NK-92 (cell line): ENCODE measurements around the gene ACAP3.

ENCODE experiments used
- DNase-seq: peaks from one replicate; lab custom pipeline; 2025; ENCODE audit not compliant: unreplicated experiment; lab: John Stamatoyannopoulos, UW

ACAP3 gene

DNA sequence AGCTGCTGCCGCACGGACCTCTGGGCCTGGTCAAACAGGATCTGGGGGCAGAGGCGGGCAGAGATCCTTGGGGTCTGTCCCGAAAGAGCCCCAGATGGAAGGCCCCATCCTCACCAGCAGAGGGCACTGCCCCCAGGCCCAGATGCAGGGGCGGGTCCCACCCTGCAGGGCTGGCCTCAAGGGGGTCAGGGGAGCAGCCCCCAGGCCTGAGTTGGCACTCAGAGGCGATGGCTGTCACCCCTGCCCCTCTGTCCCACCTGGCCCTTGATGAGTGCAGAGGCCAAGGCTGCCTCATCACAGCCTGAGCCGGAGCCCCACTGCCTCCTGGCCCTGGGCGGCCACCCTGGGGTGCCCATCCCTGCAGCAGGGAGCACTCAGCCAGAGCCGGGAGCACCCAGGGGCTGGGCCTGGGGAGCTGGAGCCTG lies 5.7 kb downstream of the ACAP3 start:
- no peak for DNase-seq

DNA sequence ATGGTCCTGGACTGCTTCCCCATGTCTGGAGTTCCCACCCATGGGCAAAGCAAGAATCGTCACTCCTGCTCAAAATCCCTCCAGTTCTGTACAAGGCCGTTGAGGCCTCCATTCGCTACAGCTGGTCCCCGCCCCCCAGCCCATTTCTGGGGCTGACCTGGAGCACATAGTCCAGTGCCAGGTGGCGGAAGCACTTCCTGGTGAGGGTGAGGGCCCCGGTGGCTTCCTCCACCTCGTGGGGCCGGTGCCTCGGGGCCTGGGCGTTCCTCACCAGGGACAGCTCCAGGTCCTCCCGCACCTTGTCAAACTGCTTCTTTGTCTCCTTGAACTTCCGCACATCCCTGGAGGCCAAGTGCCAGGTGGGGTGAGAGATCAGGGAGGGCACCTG lies 7.4 kb downstream of the ACAP3 start:
- no peak for DNase-seq

DNA sequence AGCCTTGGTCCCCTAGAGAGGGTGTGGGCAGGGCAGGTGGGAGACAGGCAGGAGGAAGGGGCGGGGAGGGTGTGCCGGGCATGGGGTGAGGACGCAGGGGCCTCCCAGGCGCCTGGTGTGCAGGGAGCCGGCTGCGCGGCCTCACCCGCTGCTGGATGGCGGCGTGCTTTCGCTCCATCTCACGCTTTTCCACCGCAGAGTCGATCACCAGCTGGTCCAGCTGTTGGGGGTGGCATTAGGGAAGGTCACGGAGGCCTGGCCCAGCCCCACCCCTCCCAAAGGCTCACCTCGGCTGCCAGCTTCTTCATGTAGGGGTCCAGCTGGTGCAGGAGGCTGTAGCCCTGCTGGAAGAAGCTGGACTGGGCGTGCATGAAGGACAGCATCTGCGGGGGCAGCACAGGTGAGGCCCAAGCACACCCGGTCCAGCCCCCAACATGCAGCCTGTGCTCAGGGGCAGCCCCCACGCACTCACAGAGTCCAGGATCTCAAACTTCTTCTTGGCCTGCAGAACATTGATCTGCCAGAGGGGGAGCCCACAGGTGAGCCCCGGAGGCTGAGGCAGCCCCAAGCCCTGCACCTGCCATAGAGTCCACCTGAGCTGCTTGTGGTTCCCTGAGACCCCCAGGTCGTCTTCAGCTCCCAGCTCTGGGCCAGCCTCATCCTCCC lies 7.9 kb downstream of the ACAP3 start:
- DNase-seq: no peak

DNA sequence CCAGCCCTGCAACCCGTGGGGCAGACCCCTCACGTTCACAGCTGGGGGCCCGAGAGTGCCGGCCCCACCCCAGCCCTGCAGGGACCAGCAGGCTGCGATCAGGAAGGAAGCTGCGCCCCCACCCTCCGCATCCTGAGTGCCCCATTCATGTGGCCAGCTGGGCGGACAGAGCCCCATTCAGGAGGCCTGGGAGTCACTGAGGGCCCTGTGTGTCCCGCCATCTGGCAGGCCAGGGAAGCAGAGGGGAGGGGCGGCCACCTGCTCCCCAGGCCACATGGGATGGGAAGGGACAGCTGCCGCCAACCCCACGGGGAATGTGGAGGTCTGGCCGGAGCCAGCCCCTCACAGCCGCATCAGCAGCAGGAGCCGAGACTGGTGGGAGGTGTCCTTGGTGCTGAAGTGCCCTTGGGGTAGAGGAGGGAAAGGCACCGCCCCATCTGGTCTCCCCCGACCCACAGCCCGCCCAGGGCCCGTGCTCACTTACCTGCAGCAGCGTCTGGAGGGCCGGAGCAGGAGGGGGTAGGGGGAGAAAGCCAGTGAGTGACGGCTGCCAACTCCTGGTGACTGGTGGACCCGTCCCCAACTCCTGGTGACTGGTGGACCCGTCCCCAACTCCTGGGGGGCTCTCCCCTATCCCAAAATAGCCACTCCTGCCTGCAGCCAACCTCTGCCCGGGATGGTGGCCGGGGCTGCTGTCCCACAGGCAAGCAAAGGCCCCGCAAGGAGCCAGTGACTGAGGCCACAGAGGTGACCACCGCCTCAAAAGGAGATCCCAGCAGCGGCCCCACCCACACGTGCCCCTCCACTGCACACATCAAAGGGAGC lies 8.7 kb downstream of the ACAP3 start:
- no peak for DNase-seq

DNA sequence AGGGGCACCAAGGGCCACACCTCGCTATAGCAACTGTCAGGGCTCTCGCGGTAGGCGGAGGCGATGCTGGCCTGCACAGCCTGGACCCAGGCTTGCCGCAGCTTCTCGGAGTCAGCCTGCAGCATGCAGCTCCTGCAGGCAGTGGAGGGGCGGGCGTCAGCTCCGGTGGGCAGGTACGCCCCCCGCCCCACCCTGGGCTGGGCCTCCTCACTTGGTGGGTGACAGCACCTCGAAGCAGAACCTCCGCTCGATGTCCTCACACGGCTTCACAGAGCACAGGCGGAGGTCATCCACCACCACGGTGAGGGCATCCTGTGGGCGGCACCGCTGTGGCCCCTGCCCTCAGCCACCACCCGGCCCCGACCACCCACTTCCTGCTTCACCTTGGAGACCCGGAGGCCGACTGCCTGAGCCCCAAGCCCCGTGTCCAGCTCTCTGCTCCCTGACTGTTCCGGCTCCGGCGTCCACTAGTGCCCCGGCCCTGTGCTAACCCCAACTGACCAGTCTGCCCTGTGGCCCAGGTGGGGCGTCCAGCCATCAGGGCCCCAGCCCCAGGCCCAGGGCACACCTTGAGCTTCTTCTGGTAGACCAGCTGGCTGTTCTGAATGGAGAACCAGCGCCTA lies 9.8 kb downstream of the ACAP3 start:
- DNase-seq: no peak

DNA sequence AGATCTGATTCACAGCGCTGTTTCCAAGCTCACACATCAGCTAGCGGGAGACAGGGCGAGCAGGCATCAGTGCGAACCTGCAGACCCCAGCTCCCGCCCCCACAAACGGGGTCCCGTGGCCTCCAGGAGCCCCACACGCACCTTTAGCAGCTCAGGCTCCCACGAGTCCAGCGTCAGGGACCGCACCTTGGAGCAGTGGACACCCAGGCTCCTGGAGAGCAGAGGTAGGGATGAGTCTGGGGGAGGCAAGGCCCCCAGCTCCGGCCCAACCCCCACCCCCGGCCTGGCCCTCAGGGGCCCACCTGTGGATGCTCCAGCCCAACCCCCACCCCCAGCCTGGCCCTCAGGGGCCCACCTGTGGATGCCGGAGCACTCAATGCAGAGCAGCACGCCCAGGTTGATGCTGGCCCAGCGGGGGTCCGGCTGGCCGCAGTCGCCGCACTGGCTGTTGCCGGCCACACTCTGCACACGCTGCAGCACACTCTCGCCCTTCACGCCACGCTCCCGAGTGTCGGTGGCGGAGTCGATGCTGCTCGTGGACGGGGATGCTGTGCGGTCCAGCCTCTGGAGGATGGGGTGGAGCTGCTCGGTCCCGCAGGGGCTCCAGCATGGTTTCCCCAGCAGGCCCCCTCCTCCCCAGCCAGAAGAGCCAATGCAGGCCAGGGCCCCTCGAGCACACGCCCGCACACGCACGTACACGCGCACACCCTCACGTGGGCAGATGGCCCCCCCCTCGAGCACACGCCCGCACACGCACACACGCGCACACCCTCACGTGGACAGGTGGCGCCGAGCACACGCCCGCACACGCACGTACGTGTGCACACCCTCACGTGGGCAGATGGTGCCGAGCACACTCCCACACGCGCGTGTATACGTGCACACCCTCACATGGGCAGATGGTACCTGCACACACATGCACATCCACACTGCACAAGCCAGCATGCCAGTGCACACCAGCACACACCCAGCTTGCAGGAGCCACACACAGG lies 11.4 kb downstream of the ACAP3 start:
- DNase-seq: no peak

DNA sequence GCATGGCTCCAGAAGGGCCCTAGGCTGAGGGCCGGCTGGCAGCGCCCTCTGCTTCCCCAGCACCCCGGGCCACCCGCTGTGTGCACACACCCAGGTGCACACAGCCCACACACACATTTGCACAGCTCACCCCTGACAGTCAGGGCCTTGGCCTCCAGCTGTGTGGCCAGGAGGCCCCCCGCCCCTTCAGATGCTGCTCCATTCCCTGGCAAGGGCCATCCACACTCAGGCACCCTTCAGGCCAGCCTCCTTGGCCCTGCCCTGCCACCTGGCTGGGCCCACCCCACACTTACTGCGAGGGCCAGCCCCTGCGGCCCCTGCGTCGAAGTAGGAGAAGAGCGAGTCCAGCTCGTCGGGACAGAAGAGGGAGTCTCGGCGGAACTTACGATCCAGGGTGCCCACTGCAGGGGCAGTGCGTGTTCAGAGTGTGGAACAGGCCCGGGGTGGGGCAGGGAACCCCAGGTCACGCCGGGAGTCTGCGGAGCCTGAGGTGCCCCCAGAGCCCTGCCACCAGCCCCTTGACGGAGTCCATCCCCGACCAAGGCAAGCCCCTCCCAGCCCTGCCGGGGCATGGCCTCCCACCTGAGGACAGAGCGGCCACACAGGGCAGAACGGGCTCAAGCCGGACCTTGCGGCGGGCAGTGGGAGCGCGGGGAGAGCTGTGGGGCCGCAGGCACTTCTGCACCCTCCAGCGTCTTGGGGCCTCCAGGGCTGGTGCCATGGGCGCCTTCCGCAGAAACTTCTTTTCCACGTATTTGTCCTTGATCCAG lies 12.4 kb downstream of the ACAP3 start:
- DNase-seq: no peak

DNA sequence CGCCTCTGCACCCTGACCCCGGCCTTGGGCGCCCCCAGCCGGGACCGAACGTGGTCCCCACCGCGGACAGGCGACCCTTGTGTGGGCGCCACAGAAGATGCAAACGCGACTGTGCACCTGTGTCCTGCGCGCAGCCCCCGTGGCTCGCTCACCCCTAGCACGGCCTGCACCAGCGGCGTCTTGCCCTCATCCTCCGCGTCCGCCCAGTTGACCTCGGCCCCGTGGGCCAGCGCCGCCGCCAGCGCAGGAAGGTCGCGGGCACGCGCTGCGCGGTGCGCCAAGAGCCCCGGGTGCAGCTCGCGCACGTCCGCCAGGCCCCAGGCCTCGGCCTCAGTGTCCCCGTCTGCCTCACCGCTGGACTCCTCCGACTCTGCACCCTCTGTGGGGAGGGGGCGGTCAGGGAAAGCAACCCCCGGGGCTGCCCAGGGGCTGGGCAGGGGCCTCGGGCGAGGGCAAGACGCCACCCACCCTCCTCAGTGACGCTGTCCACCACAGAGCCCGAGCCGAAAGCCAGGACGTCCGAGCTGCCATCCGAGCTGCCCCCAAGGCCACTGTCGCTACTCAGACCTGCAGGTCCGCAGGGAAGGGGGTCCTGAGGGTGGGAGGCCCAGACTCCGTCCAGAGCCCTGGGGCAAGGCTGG lies 13.4 kb downstream of the ACAP3 start:
- DNase-seq: no peak

DNA sequence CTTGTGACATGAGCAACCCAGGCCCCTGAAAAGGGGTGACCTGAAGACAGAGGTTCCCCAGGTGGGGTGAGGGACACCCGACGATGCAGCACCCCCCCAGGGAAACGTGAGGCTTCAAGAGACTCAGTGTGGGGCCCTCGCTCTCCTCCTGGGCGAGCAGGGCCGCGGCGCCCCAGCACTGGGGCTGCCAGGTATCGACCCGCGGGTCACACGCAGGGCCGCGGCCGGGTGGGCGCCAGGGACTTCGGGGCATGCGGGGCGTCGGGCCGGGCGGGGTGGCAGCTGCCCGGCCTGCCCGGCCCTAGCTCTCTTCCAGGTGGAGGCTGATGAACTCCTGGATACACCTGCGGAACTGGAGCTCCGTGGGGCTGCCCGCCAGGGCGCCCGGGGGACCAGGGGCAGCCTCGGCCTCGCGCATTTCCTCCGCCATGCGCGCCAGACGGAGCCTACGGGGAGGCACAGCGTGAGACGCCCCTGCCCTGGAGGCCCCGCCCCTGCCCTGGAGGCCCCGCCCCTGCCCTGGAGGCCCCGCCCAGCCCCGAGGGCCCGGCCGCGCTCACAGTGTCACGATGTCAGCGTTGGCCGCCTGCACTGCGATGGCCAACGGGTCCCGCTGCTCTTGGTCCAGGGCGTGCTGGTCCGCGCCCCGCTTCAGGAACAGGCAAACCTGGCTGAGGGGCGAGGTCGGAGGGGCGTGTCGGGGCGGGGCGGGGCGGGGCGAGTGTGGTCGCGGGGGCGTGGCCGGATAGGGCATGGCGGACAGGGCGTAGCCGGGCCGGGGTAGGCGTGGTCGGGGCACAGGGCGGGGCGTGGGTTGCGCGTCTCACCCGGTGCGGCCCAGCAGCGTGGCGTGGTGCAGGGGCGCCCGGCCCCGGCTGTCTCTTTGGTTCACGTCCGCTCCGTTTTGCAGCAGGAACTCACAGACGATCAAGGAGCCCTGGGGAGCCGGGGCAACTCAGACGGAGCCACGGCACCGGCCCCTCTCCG lies 14.2 kb downstream of the ACAP3 start:
- no peak for DNase-seq

DNA sequence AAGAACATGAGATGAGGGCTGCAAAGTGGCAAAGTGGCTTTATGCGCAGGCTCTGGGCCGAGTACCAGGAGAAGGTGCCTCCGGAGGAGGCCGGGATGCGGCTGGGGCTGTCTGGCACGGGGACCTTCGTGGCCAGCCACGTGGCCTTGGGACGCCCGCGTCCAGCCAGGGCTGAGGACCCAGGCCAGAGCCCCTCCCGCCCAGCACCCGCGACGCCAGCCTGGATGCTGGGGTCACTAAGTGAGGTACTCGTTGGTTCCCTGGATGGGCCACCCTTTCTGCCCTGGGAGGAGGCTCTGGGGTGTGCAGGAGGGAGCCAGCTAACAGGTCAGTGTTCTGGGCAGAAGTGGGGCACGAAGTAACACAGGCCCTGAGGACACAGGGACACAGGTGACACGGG lies 14.9 kb downstream of the ACAP3 start:
- DNase-seq: no peak

DNA sequence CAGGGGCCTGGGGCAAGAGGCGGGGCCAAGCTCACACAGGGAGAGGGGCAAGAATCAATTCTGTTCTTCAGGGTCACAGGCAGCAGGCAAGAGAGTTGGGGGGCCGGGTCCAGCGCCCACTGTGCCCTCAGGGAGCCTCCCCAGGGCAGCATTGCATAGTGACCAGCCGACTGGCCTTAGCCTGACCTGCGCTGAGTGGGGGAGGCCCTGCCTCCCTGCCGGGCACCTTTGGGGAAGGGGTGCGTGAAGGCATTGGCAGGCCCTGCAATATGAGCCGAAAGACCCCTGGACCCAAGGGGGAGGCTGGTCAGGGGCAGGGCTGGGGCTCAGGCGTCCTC lies 15.3 kb downstream of the ACAP3 start:
- DNase-seq: no peak

DNA sequence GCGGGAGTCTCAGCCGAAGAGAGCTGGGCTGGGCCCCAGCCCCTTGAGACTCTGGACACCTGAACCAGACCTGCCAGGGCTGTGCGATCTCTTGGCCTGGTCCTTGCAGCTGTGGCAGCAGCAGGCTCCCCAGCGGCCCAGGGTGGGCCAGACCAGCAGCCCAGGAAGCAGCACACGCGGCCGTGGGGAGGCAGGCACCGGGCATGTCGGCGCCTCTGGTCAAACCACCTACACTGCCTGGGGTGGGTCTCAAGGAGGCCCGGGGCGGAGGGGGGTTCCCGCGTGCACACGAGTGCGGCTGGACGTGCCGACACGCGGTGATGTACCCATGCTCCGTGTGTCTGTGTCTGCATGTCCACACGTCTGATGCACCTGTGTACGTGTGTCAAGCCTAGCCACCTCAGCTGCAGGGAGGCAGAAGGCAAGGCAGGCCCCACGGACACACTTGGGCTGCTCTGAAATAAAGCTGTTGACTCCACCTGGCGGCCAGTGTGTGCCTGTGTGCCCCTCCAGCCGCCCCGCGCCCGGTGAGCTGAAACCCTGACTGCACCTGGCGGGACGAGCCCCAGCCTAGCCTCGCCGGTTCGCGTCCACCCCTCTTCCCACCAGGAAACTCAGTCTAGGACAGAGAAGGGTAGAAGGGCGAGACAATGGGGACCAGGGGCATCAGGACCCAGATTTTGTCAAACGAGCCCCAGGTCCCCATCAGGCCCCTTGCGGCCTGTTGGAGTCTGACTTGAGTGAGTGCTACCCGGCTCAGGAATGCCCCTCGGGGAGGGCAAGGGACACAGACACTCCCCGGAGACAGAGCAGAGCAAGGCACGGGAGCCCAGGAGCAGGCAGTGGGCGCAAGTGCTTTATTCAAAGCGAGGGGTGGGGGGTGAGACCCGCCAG lies 15.9 kb downstream of the ACAP3 start:
- no peak for DNase-seq

DNA sequence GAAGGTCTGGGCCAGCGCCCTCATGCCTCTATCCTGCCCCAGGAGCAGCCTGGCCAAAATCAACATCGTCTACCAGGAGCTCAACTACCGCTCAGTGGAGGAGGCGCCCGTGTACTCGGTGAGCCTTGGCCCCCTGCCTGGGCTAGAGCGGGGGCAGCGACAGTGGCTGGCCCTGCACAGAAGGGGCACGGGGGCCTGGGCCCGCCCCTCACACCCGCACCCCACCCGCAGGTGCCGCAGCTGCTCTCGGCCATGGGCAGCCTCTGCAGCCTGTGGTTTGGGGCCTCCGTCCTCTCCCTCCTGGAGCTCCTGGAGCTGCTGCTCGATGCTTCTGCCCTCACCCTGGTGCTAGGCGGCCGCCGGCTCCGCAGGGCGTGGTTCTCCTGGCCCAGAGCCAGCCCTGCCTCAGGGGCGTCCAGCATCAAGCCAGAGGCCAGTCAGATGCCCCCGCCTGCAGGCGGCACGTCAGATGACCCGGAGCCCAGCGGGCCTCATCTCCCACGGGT lies 16.7 kb downstream of the ACAP3 start:
- DNase-seq: no peak

DNA sequence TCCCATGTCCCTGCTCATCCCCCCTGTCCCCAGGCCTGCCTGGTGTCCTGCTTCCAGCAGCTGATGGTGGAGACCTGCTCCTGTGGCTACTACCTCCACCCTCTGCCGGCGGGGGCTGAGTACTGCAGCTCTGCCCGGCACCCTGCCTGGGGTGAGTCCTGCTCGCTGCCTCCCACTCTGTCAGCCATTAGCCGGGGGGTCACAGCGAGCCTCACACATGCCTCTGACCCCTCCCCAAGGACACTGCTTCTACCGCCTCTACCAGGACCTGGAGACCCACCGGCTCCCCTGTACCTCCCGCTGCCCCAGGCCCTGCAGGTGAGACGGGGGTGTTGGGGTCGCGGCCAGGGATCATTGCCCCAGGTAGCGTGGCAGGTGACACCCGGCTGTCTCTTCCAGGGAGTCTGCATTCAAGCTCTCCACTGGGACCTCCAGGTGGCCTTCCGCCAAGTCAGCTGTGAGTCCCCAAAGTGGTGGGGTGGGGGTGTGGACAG lies 17.4 kb downstream of the ACAP3 start:
- no peak for DNase-seq

DNA sequence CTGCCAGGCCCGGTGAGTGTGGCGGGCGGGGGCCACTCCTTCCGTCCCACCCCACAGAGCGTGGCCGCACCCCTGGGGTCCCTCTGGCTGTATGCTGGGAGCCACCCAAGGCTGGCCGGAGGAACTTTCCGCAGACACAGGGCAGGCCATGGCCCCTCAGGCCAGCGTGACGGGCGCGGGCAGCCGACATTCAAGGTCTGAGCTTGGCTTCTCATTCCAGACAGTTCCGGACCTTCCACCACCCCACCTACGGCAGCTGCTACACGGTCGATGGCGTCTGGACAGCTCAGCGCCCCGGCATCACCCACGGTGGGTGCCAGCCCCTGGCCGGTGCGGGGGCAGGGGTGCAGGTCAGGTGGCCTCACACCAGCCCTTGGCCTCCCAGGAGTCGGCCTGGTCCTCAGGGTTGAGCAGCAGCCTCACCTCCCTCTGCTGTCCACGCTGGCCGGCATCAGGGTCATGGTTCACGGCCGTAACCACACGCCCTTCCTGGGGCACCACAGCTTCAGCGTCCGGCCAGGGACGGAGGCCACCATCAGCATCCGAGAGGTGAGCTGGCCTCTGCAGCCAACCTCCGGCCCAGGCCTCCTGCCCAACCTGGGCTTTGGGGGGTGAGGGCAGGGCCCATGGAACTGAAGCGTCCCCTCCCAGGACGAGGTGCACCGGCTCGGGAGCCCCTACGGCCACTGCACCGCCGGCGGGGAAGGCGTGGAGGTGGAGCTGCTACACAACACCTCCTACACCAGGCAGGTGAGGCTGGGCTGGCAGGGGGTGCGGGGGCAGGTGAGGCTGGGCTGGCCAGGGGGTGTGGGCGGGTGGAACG lies 20.2 kb downstream of the ACAP3 start:
- DNase-seq: no peak
